ENCODE data around the gene RAB33B.
"Not testable (repeated sequence)": the region's sequence is repeated elsewhere in the genome, so short reads cannot be mapped to it uniquely, and the experiment has no call there.

The RAB33B gene

GRCh38 chr4:139465922-139466321 lies 12.0 kb downstream of the RAB33B start:
- no peak for DNase-seq

GRCh38 chr4:139468756-139469155 lies 14.8 kb downstream of the RAB33B start:
- not testable (repeated sequence) for DNase-seq

DNA sequence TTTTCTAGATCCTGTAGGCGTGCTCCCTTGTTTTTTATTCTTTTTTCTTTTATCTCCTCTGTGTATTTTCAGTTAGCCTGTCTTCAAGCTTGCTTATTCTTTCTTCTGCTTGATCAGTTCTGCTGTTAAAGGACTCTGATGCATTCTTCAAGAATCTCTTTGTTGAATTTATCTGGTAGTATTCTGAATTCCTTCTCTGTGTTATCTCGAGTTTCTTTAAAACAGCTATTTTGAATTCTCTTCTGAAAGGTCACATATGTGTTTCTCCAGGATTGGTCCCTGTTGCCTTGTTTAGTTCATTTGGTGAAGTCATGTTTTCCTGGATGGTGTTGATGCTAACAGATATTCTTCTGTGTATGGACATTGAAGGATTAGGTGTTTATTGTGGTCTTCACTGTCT lies 15.3 kb downstream of the RAB33B start:
- no peak for DNase-seq

DNA sequence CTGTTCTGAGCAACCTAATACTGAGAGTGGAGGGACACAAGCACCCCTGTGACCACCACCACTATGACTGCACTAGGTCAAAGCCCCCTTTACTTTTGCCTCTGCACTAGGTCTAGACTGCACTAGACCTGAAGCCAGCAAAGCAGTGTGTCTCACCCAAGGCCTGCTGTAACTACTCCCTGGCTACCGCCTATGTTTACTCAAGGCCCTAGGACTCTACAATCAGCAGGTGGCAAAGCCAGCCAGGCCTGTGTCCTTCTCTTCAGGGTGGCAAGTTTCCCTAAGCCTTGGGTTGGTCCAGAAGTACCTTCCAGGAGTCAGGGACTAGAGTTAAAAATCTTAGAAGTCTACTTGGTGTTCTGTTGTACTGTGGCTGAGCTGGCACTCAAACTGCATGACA lies 15.9 kb downstream of the RAB33B start:
- DNase-seq, result no peak

- DNase-seq, result no peak
Observed at GRCh38 chr4:139470295-139470694, 16.4 kb downstream of the RAB33B start.

GRCh38 chr4:139470997-139471665 lies 17.2 kb downstream of the RAB33B start:
- DNase-seq, result no peak

GRCh38 chr4:139472852-139473251 lies 18.9 kb downstream of the RAB33B start:
- DNase-seq, result no peak

DNA sequence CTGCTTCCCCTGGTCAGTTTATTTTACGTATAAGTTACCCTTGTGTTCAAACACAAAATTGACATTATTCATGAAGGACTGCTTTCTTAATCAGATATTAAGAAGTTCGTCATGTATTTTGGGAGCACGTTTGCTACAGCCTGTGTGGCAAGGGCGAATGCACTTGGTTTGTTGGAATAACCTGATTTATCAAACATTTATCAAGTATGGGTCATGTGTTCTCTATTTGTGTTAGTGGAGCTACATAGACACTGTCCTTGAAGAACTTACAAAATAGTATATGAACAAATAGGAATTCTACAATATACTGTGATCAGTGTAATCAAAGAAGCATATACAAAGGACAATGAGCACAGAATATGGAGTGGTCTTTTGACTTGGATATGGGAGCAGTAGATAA lies 22.4 kb downstream of the RAB33B start:
- no peak for DNase-seq

GRCh38 chr4:139481465-139481864 lies 27.5 kb downstream of the RAB33B start:
- DNase-seq, result no peak

- DNase-seq, result no peak
Observed at GRCh38 chr4:139483000-139483399, 29.1 kb downstream of the RAB33B start.

- no peak for DNase-seq
Observed at GRCh38 chr4:139484783-139485311, 30.9 kb downstream of the RAB33B start.

- no peak for DNase-seq
Observed at GRCh38 chr4:139488442-139488841, 34.5 kb downstream of the RAB33B start.

- DNase-seq, result no peak
Observed at GRCh38 chr4:139489638-139490037, 35.7 kb downstream of the RAB33B start.

DNA sequence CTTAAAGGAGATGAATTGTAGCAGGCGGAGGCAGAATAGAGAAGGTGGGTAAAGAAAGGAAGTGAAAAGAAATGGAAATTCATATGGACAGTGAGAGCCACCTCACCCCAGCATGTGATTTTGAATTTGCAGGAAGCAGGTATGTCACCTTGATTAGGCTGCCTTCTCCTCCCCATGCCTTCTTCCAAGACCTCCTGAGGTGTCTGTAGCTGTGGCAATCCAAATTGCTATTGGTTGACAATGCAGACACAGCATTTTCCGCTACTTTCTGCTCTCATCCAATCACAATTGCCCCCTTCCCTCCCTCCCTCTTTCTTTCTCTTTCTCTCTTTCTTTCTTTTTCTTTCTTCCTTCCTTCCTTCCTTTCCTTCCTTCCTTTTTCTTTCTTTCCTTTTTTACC lies 38.5 kb downstream of the RAB33B start:
- no peak for DNase-seq

- no peak for DNase-seq
Observed at GRCh38 chr4:139493176-139493575, 39.3 kb downstream of the RAB33B start.

DNA sequence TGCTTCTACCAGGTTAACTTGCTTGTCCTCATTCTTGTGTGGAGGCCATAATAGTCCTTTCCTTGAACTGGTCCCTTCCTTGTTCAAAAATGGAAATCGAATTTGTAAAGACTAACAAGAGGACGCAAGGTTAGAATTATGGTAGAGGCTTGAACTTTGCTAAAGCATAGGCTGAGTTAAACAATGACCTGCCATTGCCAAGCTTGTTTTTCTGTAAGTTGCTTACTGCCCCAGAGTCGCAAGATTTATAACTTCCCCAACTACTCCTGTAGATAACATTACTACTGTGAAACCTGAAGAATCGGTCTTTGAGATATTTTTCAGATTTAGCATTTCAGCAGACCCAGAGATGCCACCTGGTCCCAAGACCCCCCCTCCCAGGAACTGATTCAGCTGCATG lies 45.3 kb downstream of the RAB33B start:
- no peak for DNase-seq

DNA sequence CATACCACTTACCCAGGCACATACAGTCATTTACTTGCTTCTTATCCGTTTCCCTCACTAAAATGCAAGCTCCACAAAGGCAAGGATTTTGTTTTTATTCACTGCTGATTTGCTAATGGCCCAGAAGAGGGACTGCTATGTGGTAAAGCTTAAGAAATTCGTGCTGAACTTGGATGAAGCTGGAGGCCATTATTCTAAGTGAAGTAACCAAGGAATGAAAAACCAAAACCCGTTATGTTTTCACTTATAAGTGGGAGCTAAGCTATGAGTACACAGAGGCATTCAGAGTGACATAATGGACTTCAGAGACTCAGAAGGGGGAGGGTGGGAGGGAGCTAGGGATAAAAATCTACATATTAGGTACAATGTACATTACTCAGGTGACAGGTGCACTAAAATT lies 47.2 kb downstream of the RAB33B start:
- no peak for DNase-seq

GRCh38 chr4:139501527-139501926 lies 47.6 kb downstream of the RAB33B start:
- no peak for DNase-seq

DNA sequence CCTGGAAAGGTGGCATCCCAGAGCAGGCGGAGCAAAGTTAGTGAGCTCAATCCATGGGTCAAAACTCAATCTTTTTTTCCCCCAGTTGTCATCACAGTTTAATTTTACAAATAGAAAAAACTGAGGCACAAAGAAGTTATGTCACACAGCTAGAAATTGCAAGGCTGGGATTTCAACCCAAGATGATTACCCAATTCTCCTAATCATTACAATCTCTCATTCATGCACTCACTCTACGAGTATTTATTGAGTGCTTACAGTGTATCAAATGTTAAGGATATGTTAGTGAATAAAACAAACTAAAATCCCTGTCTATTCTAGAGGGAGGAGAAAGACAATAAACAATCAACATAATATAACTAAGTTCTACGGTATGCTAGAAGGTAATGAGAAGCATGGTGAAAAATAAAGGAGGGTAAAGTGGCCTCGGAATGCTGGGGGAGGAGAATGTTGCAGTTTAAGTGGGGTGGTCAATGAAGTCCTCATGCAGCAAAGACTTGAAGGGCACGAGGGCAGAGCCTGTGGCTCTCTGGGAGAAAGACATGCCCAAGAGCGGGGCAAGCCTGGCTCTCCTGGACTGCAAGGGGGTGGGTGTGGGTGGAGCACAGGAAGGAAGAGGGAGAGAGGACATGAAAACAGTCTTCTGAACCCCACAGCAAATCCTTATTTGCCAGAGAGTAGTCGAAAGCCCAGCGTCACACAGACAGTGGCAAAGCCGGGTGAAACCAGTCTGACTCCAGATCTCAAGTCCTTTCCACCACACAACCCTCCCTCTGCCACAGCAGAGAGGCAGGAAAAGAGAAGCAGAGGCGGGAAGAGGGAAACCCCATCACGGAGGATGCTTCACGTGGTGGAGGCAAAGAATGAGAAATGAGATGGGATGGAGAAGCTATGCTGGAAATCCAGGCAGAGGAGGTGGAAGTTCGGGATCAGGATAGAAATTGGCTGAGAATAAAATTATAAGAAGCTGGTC lies 48.3 kb downstream of the RAB33B start:
- DNase-seq, result no peak

DNA sequence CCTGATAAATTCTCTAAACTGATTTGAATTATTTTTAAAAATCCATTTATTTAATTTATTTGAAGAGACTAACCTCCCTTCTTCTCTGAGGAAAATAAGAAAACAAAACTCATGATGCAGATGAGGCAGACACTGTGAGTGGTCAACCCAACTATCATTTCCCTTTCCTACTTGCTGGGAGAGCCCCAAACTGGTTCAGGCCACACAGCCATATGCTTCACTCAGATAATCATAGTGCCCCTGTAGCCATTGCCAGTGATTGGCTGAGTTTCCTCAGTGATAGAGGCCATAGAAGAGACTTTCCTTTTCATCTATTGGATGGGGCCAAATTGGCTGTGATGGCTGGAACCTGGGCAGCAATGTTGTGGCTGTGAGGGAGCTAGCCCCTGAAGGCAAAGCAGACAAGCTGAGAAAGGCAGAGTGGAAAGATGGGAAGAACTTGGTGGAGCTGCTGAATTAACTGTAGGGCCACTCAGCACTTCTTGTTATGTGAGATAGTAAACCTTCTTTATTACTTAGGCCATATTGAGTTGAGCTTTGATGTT lies 49.8 kb downstream of the RAB33B start:
- DNase-seq, result no peak

DNA sequence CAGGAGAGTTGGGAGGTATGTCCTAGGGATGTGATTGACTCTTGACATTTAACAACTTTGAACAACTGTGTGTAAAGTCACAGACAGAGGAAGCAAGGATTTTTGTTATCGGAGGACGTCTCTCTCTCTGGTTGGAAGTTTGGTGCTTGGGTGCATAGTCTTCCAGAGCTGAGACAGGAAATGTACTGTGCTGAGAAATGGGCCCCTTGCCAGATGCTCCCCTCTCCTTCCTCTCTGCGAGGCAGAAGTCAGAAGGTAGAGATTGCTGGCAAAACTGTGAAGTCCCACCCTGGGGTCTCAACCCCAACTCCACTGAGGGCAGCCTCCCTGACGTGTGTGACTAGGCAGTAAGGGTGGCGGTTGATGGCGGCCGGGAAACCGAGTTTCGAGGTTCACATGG lies 52.9 kb downstream of the RAB33B start:
- no peak for DNase-seq

DNA sequence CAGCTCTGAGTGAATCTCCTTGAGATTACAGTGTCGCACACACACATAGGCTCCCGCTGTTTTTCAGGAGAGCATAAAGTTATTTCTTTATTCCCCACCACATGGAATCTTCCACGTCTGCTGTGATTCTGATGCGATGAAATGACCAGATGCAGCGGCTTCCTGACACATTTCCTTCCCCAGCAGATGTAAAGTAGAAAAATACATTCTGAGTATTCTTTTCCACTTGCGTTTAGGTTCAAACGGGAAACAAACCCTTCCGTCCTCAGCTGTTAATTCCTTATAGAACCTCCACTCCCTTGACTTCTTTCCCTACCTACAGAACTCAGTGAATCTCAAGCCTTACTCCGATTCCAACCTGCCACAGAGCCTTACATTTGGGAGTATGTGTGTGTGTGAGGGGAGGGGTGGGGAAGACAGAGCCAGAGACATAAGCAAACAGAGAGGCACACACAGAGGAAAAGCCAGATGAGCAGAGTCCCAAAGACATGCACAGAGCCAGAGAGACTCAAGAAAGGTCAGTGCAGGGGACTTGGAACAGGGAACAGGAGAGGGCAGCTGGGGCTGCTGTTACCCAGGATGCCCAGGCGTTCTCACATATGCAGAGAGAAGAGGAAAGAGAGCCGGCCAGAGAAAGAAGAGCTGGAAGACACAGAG lies 54.8 kb downstream of the RAB33B start:
- no peak for DNase-seq

All from activated CD4-positive, alpha-beta T cell treated with anti-CD3 and anti-CD28 coated beads, Interleukin-2, amount 50 U/mL, for 1 hour (primary cell).